Right lobe of liver (tissue), 6 donors: ENCODE measurements around the gene PTGDR2. TPM values are rescaled to one million over a fixed set of nuclear protein-coding genes. Genes with fewer than 3 reads are reported as not detected.
A peak's percentile ranks its signal among the peaks of the same experiment; 100 is the strongest.

Source experiments
- ATAC-seq, 4 donors: fragments of 200-7000 bp; cut with Tn5 transposase; one replicate each; pipeline ENCODE4 v1.9.1; 2020; ENCODE audit warnings: mild to moderate bottlenecking in 4 of 4, moderate library complexity in 4 of 4
- DNase-seq, 3 donors: peaks; one replicate each; pipeline ENCODE4 v3.0.0-alpha.2; 2020
- H3K27ac ChIP-seq, 3 donors: fragments of 200-600 bp; one replicate each; pipeline ENCODE4 v1.8.0; 2022
- H3K27me3 ChIP-seq, 2 donors: fragments of 200-600 bp; one replicate each; pipeline ENCODE4 v1.8.0; 2022
- H3K36me3 ChIP-seq, 4 donors: fragments of 200-600 bp; sonication (generic) in 1 of 4; one replicate each; pipeline versions ENCODE4 v1.5.1 to v1.8.0; 2017 to 2022; ENCODE audit warnings: control low read depth in 1 of 4
- H3K4me1 ChIP-seq, 4 donors: fragments of 200-600 bp; sonication (generic) in 1 of 4; one replicate each; pipeline versions ENCODE4 v1.5.1 to v1.8.0; 2017 to 2022; ENCODE audit warnings: control low read depth in 1 of 4
- H3K4me3 ChIP-seq, 3 donors: fragments of 200-600 bp; one replicate each; pipeline ENCODE4 v1.8.0; 2022
- H3K9me3 ChIP-seq, 4 donors: fragments of 200-600 bp; sonication (generic) in 1 of 4; one replicate each; pipeline versions ENCODE4 v1.5.1 to v1.8.0; 2017 to 2022; ENCODE audit warnings: control low read depth in 1 of 4
- CTCF ChIP-seq, 4 donors: fragments of 200-600 bp in 3 of 4; fragments of 450-650 bp in 1 of 4; IDR thresholded peaks; one replicate each; pipeline versions ENCODE4 v1.5.1 to v1.8.0; 2016 to 2022; ENCODE audit warnings: antibody characterized with exemption in 4 of 4, mild to moderate bottlenecking in 2 of 4
- POLR2A ChIP-seq: fragments of 450-650 bp; IDR thresholded peaks from one replicate; pipeline ENCODE4 v1.6.1; 2017; ENCODE audit warnings: antibody characterized with exemption, mild to moderate bottlenecking
- WGBS: methylation state at CpG from one replicate; pipeline ENCODE4 v1.1.6; 2018; ENCODE audit warnings: low coverage, low lambda C conversion rate; ENCODE audit not compliant: insufficient coverage; ENCODE audit errors: missing lambda C conversion rate; 5-methylcytosine and 5-hydroxymethylcytosine counted together
- intact Hi-C, 2 donors: fragments of 100-400 bp; cut with DNase I; formaldehyde crosslinking; loops; one replicate each; pipeline versions ENCODE4 v1.11.2 to v1.14.1; 2022
- total RNA-seq, 6 experiments: library from RNA; depleted of rRNA in 2 of 6; stranded (reverse); fragments of >200 nt in 2 of 6; fragmentation: NEBNext Ultra II Directional in 3 of 6; extraction: Animal tissue kit (Norgen Biotek cat#: 25700) in 3 of 6; gene quantifications; one replicate each; pipeline versions ENCODE4 v1.1.0 to v1.2.4, GENCODE V29; 2016 to 2023
- donor health status: DM: no; HTN: yes; CAD: no.
- donor health status: DM: no; HTN: no; CAD: no.
- donor health status: DM: no; HTN: no; CAD: no.
- donor health status: DM: no; HTN: yes; CAD: no.
- donor health status: DM: no; HTN: yes; CAD: no.

PTGDR2 gene
- total RNA-seq, 6 experiments from 2014 or later = 0.07 to 0.18 (median 0.12) TPM; not detected in 1

GRCh38 chr11:60872961-60873524, 17.3 kb upstream of the PTGDR2 start:
- Histone ChIP-seq H3K9me3 (no peaks in the 10 kb centered on the region), H3K4me3 (no peak overlapping the region), H3K4me1 (peaks cover 0 to 10% (median 0%) of the 10 kb centered on the region in 4 donors), H3K27me3 (no peaks in the 10 kb centered on the region), H3K36me3 (peaks cover 0 to 1% (median 0%) of the 10 kb centered on the region in 4 donors), H3K27ac (no peak overlapping the region)
- intact Hi-C loops = loop anchor here in 1 of 2 donors (10.0 kb wide), 1 partner anchor 48 kb away; no protein-coding TSS in a partner anchor
- no peak for ATAC-seq
- WGBS = 63% methylated on average over 8 of the region's 16 CpGs
- DNase-seq = no peak
- TF ChIP-seq CTCF (IDR thresholded peaks at IDR 0.05) = no peak
- no peak for TF ChIP-seq POLR2A

- H3K36me3 ChIP-seq = no peaks in the 10 kb centered on the region
- H3K4me1 ChIP-seq = peaks cover 0 to 10% (median 0%) of the 10 kb centered on the region in 4 donors
- DNase-seq (peak in 1 of 3 donors; percentile 67), ATAC-seq (peak; percentile 63 to 92 (median 77))
- 73% methylated on average over 2 of the region's 6 CpGs for WGBS
- H3K27me3 ChIP-seq = no peaks in the 10 kb centered on the region
- H3K9me3 ChIP-seq = no peaks in the 10 kb centered on the region
- intact Hi-C loops = loop anchor here in 1 of 2 donors (10.0 kb wide), 1 partner anchor 48 kb away; no protein-coding TSS in a partner anchor
- no peak overlapping the region for H3K4me3 ChIP-seq
- no peak for TF ChIP-seq CTCF (IDR thresholded peaks at IDR 0.05)
- TF ChIP-seq POLR2A = no peak
- H3K27ac ChIP-seq = no peak overlapping the region
Observed at GRCh38 chr11:60872124-60872960, 16.6 kb upstream of the PTGDR2 start.

- no CpG with 5 or more reads among the region's 7 CpGs for WGBS
- intact Hi-C loops = loop anchor here in 1 of 2 donors (10.0 kb wide), 1 partner anchor 47 kb away; no protein-coding TSS in a partner anchor
- Histone ChIP-seq H3K27ac (no peak overlapping the region), H3K27me3 (no peaks in the 10 kb centered on the region), H3K9me3 (no peaks in the 10 kb centered on the region), H3K36me3 (no peaks in the 10 kb centered on the region), H3K4me3 (no peak overlapping the region), H3K4me1 (peaks cover 0 to 10% (median 0%) of the 10 kb centered on the region in 4 donors)
- peak in 3 of 4 donors; percentile 22 to 61 (median 36) for ATAC-seq
- DNase-seq = no peak
- no peak for TF ChIP-seq POLR2A
- peak in 1 of 4 donors; percentile 15 for TF ChIP-seq CTCF (IDR thresholded peaks at IDR 0.05)
Observed at GRCh38 chr11:60871378-60872061, 15.8 kb upstream of the PTGDR2 start.

GRCh38 chr11:60870733-60871377, 15.1 kb upstream of the PTGDR2 start:
- intact Hi-C loops = loop anchor here in 1 of 2 donors (10.0 kb wide), 1 partner anchor 46 kb away; no protein-coding TSS in a partner anchor
- TF ChIP-seq CTCF (IDR thresholded peaks at IDR 0.05) (no peak), POLR2A (no peak)
- no peak for DNase-seq
- no peaks in the 10 kb centered on the region for H3K27me3 ChIP-seq
- no peak for ATAC-seq
- no peak overlapping the region for H3K4me3 ChIP-seq
- peaks cover 0 to 10% (median 0%) of the 10 kb centered on the region in 4 donors for H3K4me1 ChIP-seq
- no peak overlapping the region for H3K27ac ChIP-seq
- 88% methylated on average over 4 of the region's 13 CpGs for WGBS
- H3K9me3 ChIP-seq = no peaks in the 10 kb centered on the region
- H3K36me3 ChIP-seq = no peaks in the 10 kb centered on the region
